Measurements from ENCODE around the gene SPDYE4.
"Not testable (repeated sequence)": the region's sequence is repeated elsewhere in the genome, so short reads cannot be mapped to it uniquely, and the experiment has no call there.

The SPDYE4 gene

DNA sequence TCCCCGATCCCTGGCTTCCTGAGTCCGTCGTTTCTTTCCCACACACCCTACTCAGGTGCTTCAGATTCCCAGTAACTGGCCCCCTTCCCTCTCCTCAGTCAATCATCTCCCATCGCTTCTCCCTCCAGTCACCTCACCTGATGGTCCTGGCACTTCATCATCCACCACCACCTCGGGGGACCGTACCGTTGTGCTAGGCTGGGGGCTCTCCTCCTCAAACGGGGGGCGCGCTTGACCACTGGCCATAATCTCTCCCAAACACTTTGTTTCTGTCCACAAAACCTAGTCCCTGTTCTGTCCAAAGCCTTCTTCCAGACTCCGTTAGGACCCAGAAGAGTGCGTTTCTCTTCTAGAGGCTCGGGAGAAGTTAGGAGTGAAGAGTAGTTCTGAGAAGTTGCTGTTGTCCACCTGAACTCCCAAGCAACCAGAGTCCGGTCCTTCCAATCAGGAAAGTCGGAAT, at the start of gene SPDYE4:
Gene SPDYE4, minus strand, starts transcription at position 410 of the 460 bp plus-strand sequence. Its CDS starts 164 bp downstream, at position 246.
- no peak for DNase-seq (ENCODE audit: low read depth)

DNA sequence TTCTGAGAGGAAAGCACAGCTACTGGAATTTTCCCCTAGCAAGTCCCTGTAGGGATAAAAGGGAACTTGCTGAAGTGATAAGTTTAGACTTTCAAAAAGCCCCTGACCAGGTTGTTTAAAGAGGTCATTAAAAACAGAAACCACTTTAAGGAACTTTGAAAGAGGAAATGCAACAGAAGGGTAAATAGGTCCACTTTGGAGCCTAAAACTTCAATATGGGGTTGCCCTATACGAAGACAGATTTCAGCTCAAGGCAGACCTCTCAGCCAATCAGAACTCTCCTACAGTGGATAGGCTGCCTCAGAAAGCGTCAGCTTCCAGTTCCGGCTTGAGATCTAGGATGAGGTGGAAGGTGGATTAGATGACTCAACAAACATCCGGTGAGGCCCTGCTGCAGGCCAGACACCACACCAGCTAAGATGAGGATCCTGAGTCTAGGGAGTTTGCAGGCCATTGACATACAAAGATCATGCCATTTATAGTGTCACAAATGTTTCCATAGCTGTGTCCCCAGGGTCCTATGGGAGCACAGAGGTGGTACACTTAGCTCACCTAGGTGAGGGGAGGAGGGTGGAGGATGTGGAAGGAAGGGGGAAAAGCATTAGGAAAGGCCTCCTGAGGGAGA, 48.7 kb upstream of the SPDYE4 start:
- DNase-seq (ENCODE audit: low read depth) = no peak

DNA sequence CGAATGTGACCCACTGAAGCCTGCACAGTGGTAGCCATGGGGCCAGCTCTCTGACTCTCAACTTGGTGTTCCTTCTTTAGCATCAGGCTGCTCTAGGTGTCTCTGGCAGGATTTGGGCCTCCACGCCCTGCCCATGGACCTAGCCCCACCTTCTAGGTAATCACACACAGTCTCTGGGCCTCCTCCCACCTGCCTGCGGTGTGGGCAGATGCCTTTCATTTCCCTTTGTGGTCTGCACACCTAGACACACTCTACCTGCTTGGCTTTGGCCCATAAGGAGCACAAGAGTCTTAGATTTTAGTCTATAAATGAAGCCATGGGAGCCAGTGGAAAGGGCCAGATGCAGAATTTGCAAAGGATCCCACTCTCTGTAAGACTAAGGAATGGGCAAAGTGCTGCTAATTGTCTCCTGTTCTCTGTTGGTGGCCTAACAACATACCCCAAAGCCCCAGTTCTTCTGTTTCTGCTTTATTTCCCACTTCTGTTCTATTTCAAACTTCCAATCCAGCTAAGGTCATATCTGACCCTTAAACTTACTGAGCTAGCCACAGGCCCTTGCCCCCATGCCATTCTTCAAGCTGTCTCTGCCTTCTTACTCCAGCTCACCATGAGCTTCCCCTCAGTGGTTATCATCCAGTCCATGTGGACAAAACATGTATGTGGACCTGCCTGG, 48.0 kb upstream of the SPDYE4 start:
- DNase-seq (ENCODE audit: low read depth) = no peak

DNA sequence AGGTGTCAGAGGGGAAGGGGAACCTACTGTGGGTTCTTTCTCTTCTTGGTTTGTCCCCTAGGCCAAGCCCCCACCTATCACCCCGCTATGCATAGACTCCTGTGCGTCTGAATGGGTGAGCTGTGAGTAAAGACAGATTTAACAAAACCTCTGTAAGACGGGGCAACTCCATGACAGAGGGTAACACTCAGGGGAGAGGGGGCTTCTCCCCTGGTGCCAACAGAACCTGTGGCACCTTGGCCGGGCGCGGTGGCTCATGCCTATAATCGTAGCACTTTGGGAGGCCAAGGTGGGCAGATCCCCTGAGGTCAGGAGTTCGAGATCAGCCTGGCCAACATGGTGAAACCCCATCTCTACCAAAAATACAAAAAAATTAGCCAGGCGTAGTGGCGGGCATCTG, 47.0 kb upstream of the SPDYE4 start:
- DNase-seq (ENCODE audit: low read depth) = not testable (repeated sequence)

DNA sequence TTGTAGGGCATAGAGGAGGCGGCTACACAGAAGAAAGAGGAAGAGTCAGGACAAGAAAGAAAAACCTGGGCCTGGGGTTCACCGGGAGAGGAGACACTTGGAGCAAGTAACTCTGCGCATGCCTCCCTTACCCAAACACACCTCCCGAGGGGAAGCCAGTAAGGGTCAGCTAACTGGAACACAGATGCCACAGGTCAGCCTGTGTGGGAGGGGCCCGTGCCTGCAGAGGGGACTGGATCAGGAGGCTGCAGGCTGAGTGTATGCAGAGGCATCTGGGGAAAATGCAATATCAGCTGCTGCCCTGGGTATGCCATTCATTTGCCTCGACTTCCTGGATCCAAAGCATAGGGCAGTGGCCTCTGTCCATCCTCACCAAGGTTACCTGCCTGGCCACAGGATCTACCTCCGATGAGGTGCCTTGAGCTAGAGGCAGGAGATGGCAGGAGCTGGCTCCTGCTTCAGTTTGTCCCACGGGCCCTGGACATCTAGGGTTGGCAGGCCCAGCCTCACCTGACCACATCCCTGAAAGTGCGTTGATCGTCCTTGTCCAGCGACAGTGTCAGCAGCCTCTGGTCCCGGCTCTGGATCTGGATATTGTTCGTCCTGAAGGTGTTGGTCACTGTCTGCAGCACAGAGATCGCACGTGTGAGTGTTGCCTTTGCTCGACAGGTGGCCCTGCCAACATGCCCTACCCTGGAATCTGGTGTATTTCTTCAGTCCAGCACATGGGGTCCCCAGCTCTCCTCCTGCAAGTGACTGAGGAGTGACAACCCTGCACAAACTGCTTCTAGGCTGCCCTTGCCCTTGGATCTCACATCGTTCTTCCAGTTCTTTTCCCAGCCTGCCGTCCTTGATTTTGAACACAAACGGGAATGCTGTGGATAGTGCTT, 45.4 kb upstream of the SPDYE4 start:
- no peak for DNase-seq (ENCODE audit: low read depth)

DNA sequence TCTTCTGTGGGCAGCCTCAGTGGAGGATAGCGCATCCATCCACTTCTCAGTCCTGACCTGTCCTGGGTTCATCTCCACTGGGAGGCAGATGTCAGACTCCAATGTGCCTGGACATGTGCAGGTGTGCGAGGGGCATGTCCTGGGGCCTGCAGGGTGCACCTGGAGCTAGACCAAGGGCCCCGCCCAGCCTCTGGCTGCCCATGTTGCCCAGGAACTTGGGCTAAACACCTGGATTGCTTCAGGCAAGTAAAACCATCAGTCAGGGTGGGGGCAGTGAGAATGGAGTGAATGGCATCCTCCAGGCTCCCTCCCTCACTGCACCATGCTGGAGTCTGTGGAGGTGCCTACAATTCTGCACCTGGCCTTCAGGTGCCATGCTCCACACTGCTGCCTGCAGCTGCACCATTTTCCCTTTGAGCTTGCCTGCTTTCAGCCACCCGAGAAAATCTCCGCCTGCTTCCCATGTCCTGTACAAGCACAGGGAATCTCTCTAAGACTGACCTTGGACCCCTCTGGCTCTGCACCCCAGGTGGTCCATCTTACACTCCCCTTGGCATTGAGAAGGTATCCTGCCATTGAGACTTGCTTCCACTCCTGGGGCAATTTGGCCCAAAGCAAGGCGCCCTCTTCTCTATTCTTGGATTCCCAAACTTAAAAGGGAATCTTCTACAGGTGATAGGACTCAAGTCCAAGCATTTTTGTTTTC, 42.9 kb upstream of the SPDYE4 start:
- no peak for DNase-seq (ENCODE audit: low read depth)

DNA sequence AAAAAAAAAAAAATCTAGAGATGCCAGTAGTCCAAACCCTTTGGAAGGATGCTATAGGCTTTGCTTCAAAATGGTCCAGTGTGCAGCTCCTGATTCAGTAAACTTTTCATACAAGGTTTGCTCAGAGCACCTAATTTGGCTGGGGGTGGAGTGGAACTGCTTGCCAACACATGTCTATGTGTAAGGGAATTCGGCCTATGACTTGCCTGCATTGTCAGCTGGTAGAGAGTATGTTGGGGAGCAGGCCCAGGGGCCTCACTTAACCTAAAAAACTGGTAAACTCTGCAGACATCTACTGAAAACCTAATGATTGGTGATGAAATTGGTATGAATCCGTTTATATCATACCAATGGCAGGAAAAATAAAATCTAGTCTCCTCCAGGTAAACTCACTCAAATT, 42.3 kb upstream of the SPDYE4 start:
- DNase-seq (ENCODE audit: low read depth) = no peak

GRCh38 chr17:8799570-8800212, 41.3 kb upstream of the SPDYE4 start:
- DNase-seq (ENCODE audit: low read depth) = no peak

DNA sequence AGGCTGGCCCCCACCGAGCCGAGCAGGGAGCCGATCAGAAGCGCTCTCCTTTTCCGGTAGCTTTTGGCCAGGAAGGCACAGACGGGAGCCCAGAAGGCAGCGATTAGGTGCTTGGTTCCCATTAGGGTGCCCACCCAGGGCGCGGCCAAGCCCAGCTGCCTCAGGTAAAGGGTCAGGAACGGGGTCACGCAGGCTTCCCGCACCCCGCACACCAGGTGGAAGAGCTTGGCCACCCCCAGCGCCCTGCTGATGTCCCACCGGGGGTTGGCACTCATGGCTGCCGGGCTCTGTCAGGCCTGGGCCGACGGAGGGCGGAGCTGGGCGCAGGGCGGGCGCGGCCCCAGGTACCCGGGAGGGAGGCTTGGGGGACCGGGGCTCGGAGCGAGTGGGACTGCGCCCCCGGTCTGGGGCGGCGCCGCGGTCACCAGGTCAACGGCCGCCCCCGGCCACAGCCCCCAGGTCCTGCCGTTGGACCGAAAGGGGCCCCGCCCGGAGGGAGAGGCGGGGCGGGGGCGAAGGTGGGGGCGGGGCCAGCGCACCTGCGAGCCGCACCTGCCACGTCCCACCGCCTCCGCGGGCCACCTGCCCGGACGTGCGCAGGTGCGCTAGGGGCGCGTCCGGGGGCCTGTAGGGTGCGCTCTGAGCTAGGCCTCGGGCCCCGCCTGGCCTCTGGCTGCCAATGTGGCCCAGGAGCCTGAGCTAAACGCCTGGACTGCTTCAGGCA, 40.7 kb upstream of the SPDYE4 start, which contains the start of gene MFSD6L:
Gene MFSD6L, minus strand, starts transcription at position 520 of the 724 bp plus-strand sequence. Its CDS starts 245 bp downstream, at position 275.
- DNase-seq (ENCODE audit: low read depth) = no peak

- no peak for DNase-seq (ENCODE audit: low read depth)
Observed at GRCh38 chr17:8798176-8798845, 40.0 kb upstream of the SPDYE4 start.

DNA sequence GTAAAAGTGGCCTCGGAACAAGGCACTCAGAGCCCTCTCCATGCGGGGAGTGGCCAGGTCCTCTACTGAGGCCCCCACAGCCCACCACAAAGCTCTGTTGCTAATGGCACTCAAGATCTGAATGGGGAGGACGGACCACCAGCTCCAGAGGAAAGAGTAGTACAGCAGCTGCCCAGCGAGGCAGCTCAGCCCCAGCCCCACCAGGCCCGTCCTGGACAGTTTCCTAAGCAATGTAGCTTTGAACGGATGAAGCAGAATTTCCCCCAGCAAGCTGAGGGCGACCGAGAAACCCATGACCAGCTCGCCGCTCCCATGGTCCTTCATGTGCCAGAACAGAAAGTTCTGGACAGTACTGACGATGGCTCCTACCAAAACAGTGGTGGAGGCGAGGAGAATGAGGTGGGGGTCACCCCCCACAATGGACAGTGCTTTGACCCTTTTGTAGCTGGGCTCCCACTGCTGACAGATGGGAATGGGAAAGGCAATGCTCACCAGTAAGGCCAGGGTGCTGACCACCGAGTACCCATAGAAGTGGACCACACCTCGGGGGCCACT, 39.4 kb upstream of the SPDYE4 start:
- no peak for DNase-seq (ENCODE audit: low read depth)

GRCh38 chr17:8794636-8795035, 36.3 kb upstream of the SPDYE4 start:
- DNase-seq (ENCODE audit: low read depth) = no peak

GRCh38 chr17:8793649-8794048, 35.3 kb upstream of the SPDYE4 start:
- DNase-seq (ENCODE audit: low read depth) = no peak

- no peak for DNase-seq (ENCODE audit: low read depth)
Observed at GRCh38 chr17:8792646-8793045, 34.3 kb upstream of the SPDYE4 start.

- DNase-seq (ENCODE audit: low read depth) = no peak
Observed at GRCh38 chr17:8791910-8792270, 33.5 kb upstream of the SPDYE4 start.

DNA sequence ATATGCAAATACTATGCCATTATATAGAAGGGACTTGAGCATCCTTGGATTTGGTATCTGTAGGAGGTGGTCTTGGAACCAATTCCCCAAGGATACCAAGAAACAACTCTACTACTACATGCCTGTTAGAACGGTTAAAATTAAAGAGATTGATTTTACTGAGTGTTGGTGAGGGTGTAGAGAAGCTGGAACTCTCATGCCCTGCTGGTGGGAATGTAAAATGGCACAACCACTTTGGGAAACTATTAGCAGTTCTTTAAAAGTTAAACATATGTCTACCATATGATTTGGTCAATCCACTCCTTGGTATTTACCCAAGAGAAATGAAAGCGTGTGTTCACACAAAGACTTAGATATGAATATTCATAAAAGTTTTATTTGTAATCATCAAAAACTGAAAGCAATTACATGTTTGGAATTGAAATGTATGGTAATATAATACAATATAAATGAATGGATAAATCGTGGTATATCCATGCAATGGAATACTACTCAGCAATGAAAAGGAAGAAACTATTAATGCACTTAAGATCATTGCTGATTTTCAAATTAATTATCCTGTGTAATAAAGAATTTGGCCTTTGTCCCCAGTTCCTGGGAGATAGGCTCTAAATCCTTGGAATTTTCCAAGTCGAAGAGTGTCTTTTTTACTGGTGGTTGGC, 33.0 kb upstream of the SPDYE4 start:
- DNase-seq (ENCODE audit: low read depth) = no peak

DNA sequence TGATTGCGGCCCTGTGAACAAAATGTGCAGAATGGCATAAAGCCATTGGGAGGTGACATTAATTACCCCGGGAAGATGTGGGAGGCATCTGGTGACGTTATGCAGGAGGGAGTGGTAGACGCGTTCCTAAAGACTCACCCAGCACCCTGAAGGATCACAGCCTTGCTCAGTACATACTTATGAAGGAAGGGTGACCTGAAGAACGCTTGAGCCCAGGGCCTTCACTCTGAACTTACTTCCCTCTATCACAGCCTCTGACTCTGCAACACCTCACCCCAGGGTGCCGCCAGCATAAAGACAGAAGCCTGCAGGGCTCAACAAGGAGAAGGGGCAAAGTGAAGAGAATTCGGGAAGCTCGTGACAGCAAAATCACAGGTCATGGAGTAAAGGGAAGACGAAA, 31.4 kb upstream of the SPDYE4 start:
- DNase-seq (ENCODE audit: low read depth) = no peak

GRCh38 chr17:8788998-8789397, 30.7 kb upstream of the SPDYE4 start:
- DNase-seq (ENCODE audit: low read depth) = no peak

All from HS-27A (cell line).